Mammary epithelial cell (primary cell): ENCODE results near the gene CACNA1D.

Experiments
- CTCF ChIP-seq, 2 donors: IDR thresholded peaks in 1 of 2; conservative IDR thresholded peaks in 1 of 2; 2 replicates each; pipeline ENCODE4 v1.5.1; 2011 to 2012; ENCODE audit warnings: inconsistent platforms in 2 of 2, low read length in 2 of 2, mild to moderate bottlenecking in 2 of 2, control low read depth in 1 of 2, low read depth in 1 of 2; ENCODE audit not compliant: insufficient read depth in 1 of 2; ENCODE audit errors: extremely low read depth in 1 of 2
- EZH2 ChIP-seq: IDR thresholded peaks from 2 replicates; pipeline ENCODE4 v1.6.1; 2012; ENCODE audit warnings: low read length, inconsistent platforms, borderline replicate concordance

- TF ChIP-seq CTCF (conservative IDR thresholded peaks at IDR 0.05 in 1 of 2, IDR thresholded peaks at IDR 0.05 in 1 of 2; ENCODE audit: extremely low read depth in 1 of 2, insufficient read depth in 1 of 2, low read depth in 1 of 2, low read length in 2 of 2) (no peak), EZH2 (no peak)
Measured at GRCh38 chr3:53583161-53583690, 88.8 kb downstream of the CACNA1D start.
